ENCODE data around the gene GALNT1. TPM values are rescaled to one million over a fixed set of nuclear protein-coding genes. Genes with fewer than 3 reads are reported as not detected.
A peak's percentile ranks its signal among the peaks of the same experiment; 100 is the strongest.

The GALNT1 gene
- total RNA-seq (10 to 100 TPM; 26.9 to 69.0 (median 43.0) TPM), polyA plus RNA-seq (10 to 100 TPM in 1 of 2 donors, 1 to 10 TPM in 1; 9.6 to 37.7 TPM)
- long read RNA-seq, donor 1, partial matches to known transcripts = 6 of 61 reads
- long read RNA-seq, donor 1, other reads (novel, unspliced or antisense) = 51 of 61 reads
- long read RNA-seq, donor 2, partial matches to known transcripts = 4 of 17 reads
- long read RNA-seq, donor 2, other reads (novel, unspliced or antisense) = 12 of 17 reads
- long read RNA-seq, donor 3, partial matches to known transcripts = 7 of 88 reads
- long read RNA-seq, donor 3, other reads (novel, unspliced or antisense) = 79 of 88 reads

GRCh38 chr18:35581546-35581897, at the start of gene GALNT1:
TSS of gene GALNT1 (plus strand) at chr18:35581740. CDS start at chr18:35654663, 72,923 bp downstream.
- no peak for TF ChIP-seq POLR2A (IDR thresholded peaks at IDR 0.05)
- TF ChIP-seq CTCF (IDR thresholded peaks at IDR 0.05) = no peak
- Histone ChIP-seq H3K9me3 (peaks cover 0 to 10% (median 0%) of the 10 kb centered on the region in 12 donors), H3K27me3 (no peaks in the 10 kb centered on the region), H3K4me1 (peaks cover 0 to 32% (median 21%) of the 10 kb centered on the region in 12 donors), H3K4me3 (peak within 1 kb of the TSS; percentile 71 to 96 (median 83)), H3K36me3 (no peaks in the 10 kb centered on the region), H3K27ac (peak within 1 kb of the TSS; percentile 90 to 99 (median 96))
- 0% methylated on average over 17 to 53 of the region's 74 CpGs; no CpG with 5 or more reads in 1 of the 4 donors for WGBS, 4 donors
- ATAC-seq = peak in 3 of 4 donors; percentile 58 to 71 (median 59)
- no peak for DNase-seq
- intact Hi-C loops (cut with DNase I) = loop anchor here in 7 of 10 donors (2.0 to 10.0 kb wide), 11 partner anchors 36 to 197 kb away; partner anchors contain the start of gene INO80C (in 3 of the 7)

DNA sequence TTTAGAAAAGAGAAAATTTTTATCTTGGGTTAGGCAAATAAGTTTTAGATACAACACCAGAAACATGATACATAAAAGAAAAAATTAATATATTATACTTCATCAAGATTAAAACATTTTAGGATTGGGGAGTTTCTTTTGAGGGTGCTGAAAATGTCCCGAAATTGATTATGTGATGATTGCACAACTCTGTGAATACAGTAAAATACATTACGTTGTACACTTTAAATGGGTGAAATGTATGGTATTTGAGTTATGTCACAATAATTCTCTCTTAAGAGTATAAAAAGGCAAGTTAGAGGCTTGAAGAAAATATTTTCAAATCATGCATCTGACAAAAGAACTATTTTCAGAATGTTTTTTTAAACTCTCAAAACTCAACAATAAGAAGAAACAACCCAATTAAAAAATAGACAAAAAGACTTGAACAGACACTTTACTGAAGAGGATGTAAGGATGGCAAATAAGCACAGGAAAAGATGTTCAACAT, 47.6 kb upstream of the GALNT1 start:
- DNase-seq = no peak
- H3K27me3 ChIP-seq = no peaks in the 10 kb centered on the region
- 90 to 95% (median 91%) methylated on average over 2 of the region's 2 CpGs for WGBS, 4 donors
- H3K4me3 ChIP-seq = no peak overlapping the region
- intact Hi-C loops (cut with DNase I) = no loop called here
- H3K27ac ChIP-seq = no peak overlapping the region
- ATAC-seq = no peak
- no peaks in the 10 kb centered on the region for H3K36me3 ChIP-seq
- no peak for TF ChIP-seq CTCF (IDR thresholded peaks at IDR 0.05)
- no peak for TF ChIP-seq POLR2A (IDR thresholded peaks at IDR 0.05)
- H3K9me3 ChIP-seq = peaks cover 0 to 30% (median 8%) of the 10 kb centered on the region in 12 donors
- no peaks in the 10 kb centered on the region for H3K4me1 ChIP-seq

- no peak overlapping the region for H3K4me3 ChIP-seq
- no peak for DNase-seq
- no peak overlapping the region for H3K27ac ChIP-seq
- no peaks in the 10 kb centered on the region for H3K27me3 ChIP-seq
- H3K4me1 ChIP-seq = no peaks in the 10 kb centered on the region
- intact Hi-C loops (cut with DNase I) = no loop called here
- WGBS, 4 donors = 88 to 100% (median 93%) methylated on average over 1 of the region's 1 CpG
- no peaks in the 10 kb centered on the region for H3K36me3 ChIP-seq
- peaks cover 0 to 33% (median 10%) of the 10 kb centered on the region in 12 donors for H3K9me3 ChIP-seq
- TF ChIP-seq CTCF (IDR thresholded peaks at IDR 0.05) (no peak), POLR2A (IDR thresholded peaks at IDR 0.05) (no peak)
- no peak for ATAC-seq
These were observed 46.2 kb upstream of the GALNT1 start for GRCh38 chr18:35535297-35535696.

DNA sequence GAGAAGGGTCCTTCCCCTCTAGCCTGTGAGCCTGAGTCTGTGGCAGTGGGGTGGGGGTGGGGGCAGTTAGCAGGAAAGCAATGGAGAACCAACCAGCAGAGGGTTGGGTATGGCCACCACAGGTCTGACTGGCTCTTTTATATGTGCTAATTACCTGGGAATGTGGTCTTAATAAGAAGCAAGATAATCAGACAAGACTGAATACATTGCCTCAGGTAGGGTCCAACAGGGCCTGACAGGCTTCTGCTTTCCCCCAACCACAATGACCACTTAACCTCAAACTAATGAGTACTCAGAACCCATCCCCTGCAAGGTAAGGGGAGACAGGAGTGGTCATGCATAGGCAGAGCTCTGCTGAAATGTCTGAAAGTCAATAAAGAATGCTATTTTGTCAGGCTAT, 39.2 kb upstream of the GALNT1 start:
- H3K27ac ChIP-seq = no peak overlapping the region
- no peak for DNase-seq
- no peaks in the 10 kb centered on the region for H3K27me3 ChIP-seq
- intact Hi-C loops (cut with DNase I) = no loop called here
- no peak overlapping the region for H3K4me3 ChIP-seq
- TF ChIP-seq CTCF (IDR thresholded peaks at IDR 0.05) (no peak), POLR2A (IDR thresholded peaks at IDR 0.05) (no peak)
- H3K4me1 ChIP-seq = no peaks in the 10 kb centered on the region
- ATAC-seq = no peak
- H3K9me3 ChIP-seq = peaks cover 0 to 11% (median 3%) of the 10 kb centered on the region in 12 donors
- no peaks in the 10 kb centered on the region for H3K36me3 ChIP-seq
